GM21381 (cell line): ENCODE measurements around the gene OCEL1.
A peak's percentile ranks its signal among the peaks of the same experiment; 100 is the strongest.
"Not testable (repeated sequence)": the region's sequence is repeated elsewhere in the genome, so short reads cannot be mapped to it uniquely, and the experiment has no call there.

Source experiments
- ATAC-seq: cut with Tn5 transposase; IDR thresholded peaks from one replicate; pipeline ENCODE4 v1.9.1; 2021; ENCODE audit warnings: mild to moderate bottlenecking, moderate library complexity; ENCODE audit not compliant: unreplicated experiment

OCEL1 gene

GRCh38 chr19:17260842-17261325, 34.9 kb downstream of the OCEL1 start:
- peak; percentile 78 for ATAC-seq

- ATAC-seq: no peak
Observed at GRCh38 chr19:17262557-17262956, 36.5 kb downstream of the OCEL1 start.

- no peak for ATAC-seq
Observed at GRCh38 chr19:17263712-17264640, 38.0 kb downstream of the OCEL1 start.

GRCh38 chr19:17264641-17264979, 38.6 kb downstream of the OCEL1 start, which contains the start of gene USHBP1:
Gene USHBP1 (minus strand): TSS chr19:17264745. CDS start chr19:17264299, 446 bp downstream.
- ATAC-seq: no peak

GRCh38 chr19:17266026-17266425, 40.0 kb downstream of the OCEL1 start:
- no peak for ATAC-seq

GRCh38 chr19:17266589-17266974, 40.6 kb downstream of the OCEL1 start:
- ATAC-seq: peak; percentile 9

- peak; percentile 89 for ATAC-seq
Observed at GRCh38 chr19:17266975-17267788, 41.2 kb downstream of the OCEL1 start, which contains the start of gene BABAM1. Gene BABAM1 (plus strand): TSS chr19:17267443. CDS start chr19:17268807, 1,364 bp downstream.

GRCh38 chr19:17268754-17269153, 42.7 kb downstream of the OCEL1 start:
- no peak for ATAC-seq

GRCh38 chr19:17274892-17275291, 48.9 kb downstream of the OCEL1 start:
- ATAC-seq: not testable (repeated sequence)

GRCh38 chr19:17275441-17276175, 49.6 kb downstream of the OCEL1 start:
- no peak for ATAC-seq
